H1 (cell line): ENCODE data around the gene OAS3. TPM values are rescaled to one million over a fixed set of nuclear protein-coding genes. Genes with fewer than 3 reads are reported as not detected.

Experiments
- CTCF ChIA-PET: fragments of 300-600 bp; sonication (Branson Sonifier 250); formaldehyde crosslinking; loops from one replicate; lab custom pipeline; 2021; ENCODE audit not compliant: partially characterized antibody; lab: Charles Lee
- POLR2A ChIA-PET: fragments of 300-600 bp; sonication (Branson Sonifier 250); formaldehyde crosslinking; loops from one replicate; lab custom pipeline; 2021; ENCODE audit warnings: inconsistent platforms; ENCODE audit not compliant: partially characterized antibody; lab: Charles Lee
- DNase-seq, 2 experiments: peaks; one replicate each; pipeline versions ENCODE4 v3.0.0 to v3.0.0-alpha.2; 2010 to 2022; ENCODE audit warnings: low spot score in 2 of 2, low read depth in 1 of 2, mixed read lengths in 1 of 2
- FAIRE-seq: peaks from 2 replicates; lab custom pipeline; 2011; peaks lifted over from hg19 to GRCh38; lab: Jason Lieb, UNC
- H2AFZ ChIP-seq: 2 replicates; pipeline ENCODE4 v1.8.1; 2012; ENCODE audit warnings: low read length, inconsistent platforms
- H2AK5ac ChIP-seq: 2 replicates; pipeline ENCODE4 v1.6.1; 2013; ENCODE audit warnings: low read depth, low read length
- H2BK120ac ChIP-seq: replicated peaks from 2 replicates; pipeline ENCODE3; 2013; ENCODE audit warnings: low read depth, low read length, inconsistent platforms
- H2BK12ac ChIP-seq: 2 replicates; pipeline ENCODE4 v1.6.1; 2013; ENCODE audit warnings: low read depth, low read length
- H2BK15ac ChIP-seq: 2 replicates; pipeline ENCODE4 v1.6.1; 2013; ENCODE audit warnings: low read length
- H2BK20ac ChIP-seq: 2 replicates; pipeline ENCODE4 v1.6.1; 2013; ENCODE audit warnings: low read length
- H2BK5ac ChIP-seq: 2 replicates; pipeline ENCODE4 v1.6.1; 2013; ENCODE audit warnings: low read depth, low read length
- H3K14ac ChIP-seq: 2 replicates; pipeline ENCODE4 v1.6.1; 2013; ENCODE audit warnings: inconsistent platforms; ENCODE audit not compliant: insufficient read length
- H3K18ac ChIP-seq: 2 replicates; pipeline ENCODE4 v1.6.1; 2013; ENCODE audit warnings: low read length; ENCODE audit errors: extremely low read depth
- H3K23ac ChIP-seq: 2 replicates; pipeline ENCODE4 v1.6.1; 2013; ENCODE audit warnings: inconsistent platforms; ENCODE audit not compliant: insufficient read length
- H3K23me2 ChIP-seq: 2 replicates; pipeline ENCODE4 v1.6.1; 2013; ENCODE audit warnings: low read depth, low read length
- H3K27ac ChIP-seq: 2 replicates; pipeline ENCODE4 v1.6.1; 2011; ENCODE audit warnings: low read depth, low read length, inconsistent platforms
- H3K27me3 ChIP-seq, 4 experiments: replicated peaks in 1 of 4; 1 replicate in 1 of 4; 2 replicates in 3 of 4; pipeline versions ENCODE4 v1.6.1 to v1.8.1; 2011 to 2013; ENCODE audit warnings: low read length in 3 of 4, mild to moderate bottlenecking in 3 of 4, inconsistent platforms in 2 of 4, mixed read lengths in 2 of 4, moderate library complexity in 1 of 4; ENCODE audit not compliant: control insufficient read depth in 3 of 4, insufficient read depth in 3 of 4; ENCODE audit errors: extremely low read depth in 1 of 4
- H3K36me3 ChIP-seq, 4 experiments: 2 replicates each; pipeline versions ENCODE4 v1.6.1 to v1.8.1; 2011 to 2013; ENCODE audit warnings: mild to moderate bottlenecking in 4 of 4, low read length in 3 of 4, moderate library complexity in 2 of 4, control low read depth in 1 of 4, inconsistent platforms in 1 of 4; ENCODE audit not compliant: insufficient read depth in 4 of 4, control insufficient read depth in 2 of 4
- H3K4ac ChIP-seq: replicated peaks from 2 replicates; pipeline ENCODE3; 2013; ENCODE audit warnings: low read length, low read depth, mixed read lengths, inconsistent platforms; ENCODE audit not compliant: insufficient read length
- H3K4me1 ChIP-seq, 4 experiments: replicated peaks in 1 of 4; 1 replicate in 1 of 4; 2 replicates in 3 of 4; pipeline versions ENCODE4 v1.6.1 to v1.8.1; 2011 to 2013; ENCODE audit warnings: low read length in 3 of 4, inconsistent platforms in 2 of 4, mixed read lengths in 1 of 4; ENCODE audit not compliant: insufficient read depth in 4 of 4, control insufficient read depth in 3 of 4
- H3K4me2 ChIP-seq, 2 experiments: 2 replicates each; pipeline versions ENCODE4 v1.6.1 to v1.8.1; 2011 to 2013; ENCODE audit warnings: low read depth in 2 of 2, low read length in 2 of 2, control low read depth in 1 of 2, inconsistent platforms in 1 of 2, mild to moderate bottlenecking in 1 of 2; ENCODE audit not compliant: insufficient read depth in 1 of 2
- H3K4me3 ChIP-seq, 4 experiments: fragments of 200-600, 300-600 bp in 1 of 4; sonication (generic), shearing (Covaris generic), sonication (Bioruptor Twin) in 1 of 4; 2 replicates each; pipeline versions ENCODE4 v1.5.1 to v1.8.1; 2011 to 2016; ENCODE audit warnings: low read length in 4 of 4, low read depth in 3 of 4, control low read depth in 2 of 4, inconsistent platforms in 2 of 4, mild to moderate bottlenecking in 2 of 4, mixed read lengths in 1 of 4, moderate library complexity in 1 of 4; ENCODE audit not compliant: insufficient read depth in 2 of 4; ENCODE audit errors: extremely low read depth in 1 of 4
- H3K56ac ChIP-seq: replicated peaks from 2 replicates; pipeline ENCODE3; 2013; ENCODE audit warnings: low read depth, mild to moderate bottlenecking, mixed read lengths, low read length, inconsistent platforms; ENCODE audit not compliant: insufficient read length
- H3K79me1 ChIP-seq: 2 replicates; pipeline ENCODE4 v1.6.1; 2013; ENCODE audit warnings: low read depth, low read length, control low read depth
- H3K79me2 ChIP-seq, 2 experiments: 2 replicates each; pipeline versions ENCODE4 v1.6.1 to v1.8.1; 2012 to 2013; ENCODE audit warnings: low read length in 2 of 2, mild to moderate bottlenecking in 2 of 2, inconsistent platforms in 1 of 2; ENCODE audit not compliant: insufficient read depth in 2 of 2, control insufficient read depth in 1 of 2
- H3K9ac ChIP-seq, 4 experiments: replicated peaks in 1 of 4; 1 replicate in 1 of 4; 2 replicates in 3 of 4; pipeline versions ENCODE4 v1.6.1 to v1.8.1; 2011 to 2013; ENCODE audit warnings: low read depth in 3 of 4, low read length in 3 of 4, control low read depth in 2 of 4, mild to moderate bottlenecking in 2 of 4, moderate library complexity in 2 of 4, inconsistent platforms in 1 of 4; ENCODE audit errors: extremely low read depth in 1 of 4
- H3K9me3 ChIP-seq, 2 experiments: 2 replicates each; pipeline versions ENCODE4 v1.6.1 to v1.8.1; 2012 to 2013; ENCODE audit warnings: mild to moderate bottlenecking in 2 of 2, moderate library complexity in 2 of 2, control low read depth in 1 of 2, inconsistent platforms in 1 of 2, low read depth in 1 of 2, low read length in 1 of 2, mixed read lengths in 1 of 2; ENCODE audit not compliant: insufficient read depth in 2 of 2
- H4K20me1 ChIP-seq, 2 experiments: replicated peaks in 1 of 2; 2 replicates each; pipeline versions ENCODE3 to v1.8.1; 2011 to 2013; ENCODE audit warnings: inconsistent platforms in 2 of 2, low read length in 2 of 2, mild to moderate bottlenecking in 1 of 2; ENCODE audit not compliant: insufficient read depth in 2 of 2, control insufficient read depth in 1 of 2
- H4K5ac ChIP-seq: 2 replicates; pipeline ENCODE4 v1.6.1; 2013; ENCODE audit warnings: low read length, low read depth, mixed read lengths, inconsistent platforms; ENCODE audit not compliant: insufficient read length
- H4K8ac ChIP-seq: 2 replicates; pipeline ENCODE4 v1.8.0; 2013; ENCODE audit warnings: mild to moderate bottlenecking, moderate library complexity, low read length, inconsistent platforms; ENCODE audit not compliant: insufficient read depth; ENCODE audit errors: extremely low read depth
- H4K91ac ChIP-seq: replicated peaks from 2 replicates; pipeline ENCODE3; 2013; ENCODE audit warnings: low read length, mixed read lengths, inconsistent platforms; ENCODE audit not compliant: insufficient read length
- SIRT6 ChIP-seq: IDR thresholded peaks from one replicate; pipeline ENCODE4 v1.7.1; 2012; ENCODE audit warnings: low read length, inconsistent platforms
- WGBS, 2 experiments: shearing (Covaris generic) in 1 of 2; methylation state at CpG; one replicate each; pipeline versions ENCODE4 v1.1.6 to v1.1.7; 2013 to 2015; ENCODE audit warnings: low lambda C conversion rate in 2 of 2, mixed read lengths in 2 of 2, inconsistent platforms in 1 of 2, low coverage in 1 of 2, missing lambda C conversion rate in 1 of 2; ENCODE audit not compliant: insufficient replicate concordance in 2 of 2, insufficient coverage in 1 of 2, insufficient read length in 1 of 2; ENCODE audit errors: extremely low coverage in 1 of 2, missing lambda C conversion rate in 1 of 2; 5-methylcytosine and 5-hydroxymethylcytosine counted together
- polyA plus RNA-seq, 7 experiments: library from polyadenylated mRNA; depleted of rRNA in 3 of 7; stranded (reverse) in 5 of 7; unstranded in 2 of 7; fragments of >200 nt in 5 of 7; fragments of 200-250 nt in 2 of 7; gene quantifications; 1 replicate in 5 of 7; 2 replicates in 1 of 7; 4 replicates in 1 of 7; pipeline versions ENCODE4 v1.2.1 to v1.2.3, GENCODE V29; 2011 to 2013; ENCODE audit warnings: missing spikeins in 2 of 7, mixed read lengths in 2 of 7
- total RNA-seq: library from RNA; stranded (reverse); fragmentation: NEBNext Ultra II Directional; extraction: Animal tissue kit (Norgen Biotek cat#: 25700); gene quantifications from 2 replicates; pipeline ENCODE4 v1.2.1, GENCODE V29; 2021

The OAS3 gene
- total and polyA plus RNA-seq, 2 of the 8 experiments (the other 6 are each of a cell fraction or from before 2014, with no cell fraction given), result 0.73 to 3.7 TPM

GRCh38 chr12:112933129-112933505 is 5.2 kb upstream of the OAS3 start:
- no peaks in the 10 kb centered on the region for H3K36me3 ChIP-seq
- DNase-seq, result no peak
- H3K4me2 ChIP-seq, result no peak overlapping the region
- no peak overlapping the region for H4K5ac ChIP-seq
- TF ChIP-seq SIRT6, result no peak
- no peak overlapping the region for H3K23ac ChIP-seq
- no peak overlapping the region for H3K18ac ChIP-seq
- no peak overlapping the region for H2AK5ac ChIP-seq
- FAIRE-seq, result no peak
- no peak overlapping the region for H4K8ac ChIP-seq
- POLR2A ChIA-PET, result no interaction called here
- CTCF ChIA-PET, result interaction anchor here (1.0 to 1.8 kb wide), 2 partner anchors 16 to 144 kb away, joined by 3 to 5 read pairs; no protein-coding TSS in a partner anchor
- H3K79me1 ChIP-seq, result no peaks in the 10 kb centered on the region
- WGBS, 2 experiments, result 94% methylated on average over 2 of the region's 2 CpGs; no CpG with 5 or more reads in 1 of the 2 experiments
- H3K79me2 ChIP-seq, result no peaks in the 10 kb centered on the region
- H3K23me2 ChIP-seq, result no peaks in the 10 kb centered on the region
- no peak overlapping the region for H3K27ac ChIP-seq
- H3K27me3 ChIP-seq, result peaks cover 0 to 5% (median 2%) of the 10 kb centered on the region in 4 experiments; a peak in 4 of 7 replicates
- no peaks in the 10 kb centered on the region for H3K9me3 ChIP-seq
- H2BK12ac ChIP-seq, result no peak overlapping the region
- H3K4me3 ChIP-seq, result no peak overlapping the region
- H2AFZ ChIP-seq, result no peak overlapping the region
- H4K91ac ChIP-seq, result no peak overlapping the region
- no peak overlapping the region for H2BK120ac ChIP-seq
- H3K56ac ChIP-seq, result no peak overlapping the region
- H2BK15ac ChIP-seq, result no peak overlapping the region
- no peak overlapping the region for H3K4ac ChIP-seq
- H3K4me1 ChIP-seq, result peaks cover 0 to 5% (median 0%) of the 10 kb centered on the region in 4 experiments; a peak in 2 of 7 replicates
- no peak overlapping the region for H3K9ac ChIP-seq
- no peaks in the 10 kb centered on the region for H4K20me1 ChIP-seq
- no peak overlapping the region for H2BK20ac ChIP-seq
- no peak overlapping the region for H2BK5ac ChIP-seq
- H3K14ac ChIP-seq, result no peak overlapping the region
